D341Med (cell line): ENCODE data around the gene MED4.
"Not testable (repeated sequence)": the region's sequence is repeated elsewhere in the genome, so short reads cannot be mapped to it uniquely, and the experiment has no call there.

ENCODE experiments used
- DNase-seq: peaks from one replicate; pipeline ENCODE4 v3.0.0; 2012; ENCODE audit warnings: low spot score

Gene MED4

DNA sequence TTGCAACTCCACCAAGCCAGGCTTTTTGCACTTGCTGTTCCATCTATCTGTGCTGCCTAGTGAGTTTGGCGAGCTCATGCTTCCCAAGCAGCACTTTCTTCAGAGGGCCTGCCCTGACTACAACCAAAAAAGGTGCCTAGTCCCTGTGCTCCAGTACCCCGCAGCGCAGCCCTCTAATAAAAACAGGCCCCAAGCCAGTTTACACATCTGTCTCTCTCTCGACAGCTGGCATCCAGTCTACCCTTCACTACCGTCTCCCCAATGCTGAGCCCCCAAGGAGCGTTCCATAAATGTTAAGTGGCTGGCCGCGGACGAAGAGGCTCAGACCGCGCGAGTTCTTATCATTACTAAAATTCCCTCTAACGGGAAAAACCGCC is 512 bp downstream of the MED4 start:
- DNase-seq = no peak

GRCh38 chr13:48093588-48093987 is 1.3 kb downstream of the MED4 start:
- DNase-seq = no peak

DNA sequence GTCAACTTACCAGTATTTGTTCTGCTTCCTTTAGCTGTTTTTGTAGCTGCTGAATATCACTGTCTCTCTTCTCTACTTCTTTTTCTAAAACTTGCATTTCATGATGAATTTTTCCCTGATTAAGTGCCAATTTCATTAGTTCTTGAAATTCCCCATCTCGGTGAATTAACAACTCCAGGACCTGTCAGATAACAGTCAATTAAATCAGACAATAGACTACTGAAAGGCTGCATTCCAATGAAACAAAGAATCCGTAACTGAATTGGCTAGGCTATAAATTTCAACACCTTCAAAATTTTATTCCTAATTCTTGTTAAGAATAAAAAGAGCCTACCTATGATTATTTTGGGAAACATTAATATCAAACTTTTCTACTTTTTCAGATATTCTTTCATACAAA is 8.6 kb downstream of the MED4 start:
- no peak for DNase-seq

DNA sequence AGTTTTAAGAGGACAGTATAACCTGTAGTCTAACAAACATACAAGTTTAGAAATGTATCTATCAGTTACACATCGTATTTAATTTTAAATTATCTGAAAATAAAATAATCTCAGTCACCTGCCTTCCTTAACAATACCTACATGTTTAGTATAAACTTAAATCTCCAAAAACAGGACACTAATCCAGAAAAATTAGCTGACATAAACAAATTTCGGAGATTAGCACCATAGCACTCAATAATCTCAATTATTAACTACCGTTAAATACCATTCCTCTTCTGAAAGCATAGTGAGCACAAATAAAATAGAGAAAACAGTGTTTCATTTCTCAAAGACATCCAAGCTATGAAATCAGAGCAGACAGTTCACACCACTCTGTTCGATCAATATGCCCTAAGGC is 13.2 kb downstream of the MED4 start:
- DNase-seq = no peak

DNA sequence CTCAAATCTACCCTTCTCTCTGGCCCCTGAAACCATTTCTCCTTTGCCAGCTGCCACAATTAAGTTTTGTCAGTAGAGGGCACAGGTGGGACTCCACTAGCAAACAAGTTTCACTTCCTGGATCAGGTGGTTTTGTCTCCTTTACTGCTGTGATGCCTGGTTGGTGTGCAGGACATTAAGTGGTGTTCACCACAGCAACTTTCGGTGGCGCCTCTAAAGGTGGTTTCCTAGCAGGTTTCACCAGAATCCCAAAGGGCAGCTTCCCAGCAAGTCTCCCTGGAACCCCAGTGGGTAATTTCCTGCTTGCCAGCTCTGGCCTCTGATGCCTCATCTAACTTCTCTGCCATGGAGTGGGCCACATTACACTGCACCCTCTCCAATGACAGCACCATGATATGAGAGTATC is 16.6 kb downstream of the MED4 start:
- DNase-seq = peak; percentile 36

DNA sequence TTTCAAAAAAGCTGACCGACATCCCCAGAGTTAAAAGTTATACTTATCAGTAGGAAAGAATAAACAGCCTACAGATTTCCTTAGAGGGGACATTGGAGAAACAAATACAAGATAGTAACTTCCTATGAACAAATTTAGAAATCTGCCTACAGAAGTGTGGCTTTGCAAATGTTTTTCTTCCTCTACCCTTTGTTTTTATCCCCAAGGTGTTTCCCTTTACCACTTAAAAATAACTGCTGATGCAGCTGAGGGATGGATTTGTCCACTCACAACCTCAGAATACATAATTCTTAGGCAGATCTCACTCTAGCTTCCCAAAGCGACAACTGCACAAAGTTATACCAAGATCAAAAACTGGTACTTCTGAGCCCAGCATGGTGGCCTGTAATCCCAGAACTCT is 20.9 kb downstream of the MED4 start:
- no peak for DNase-seq

DNA sequence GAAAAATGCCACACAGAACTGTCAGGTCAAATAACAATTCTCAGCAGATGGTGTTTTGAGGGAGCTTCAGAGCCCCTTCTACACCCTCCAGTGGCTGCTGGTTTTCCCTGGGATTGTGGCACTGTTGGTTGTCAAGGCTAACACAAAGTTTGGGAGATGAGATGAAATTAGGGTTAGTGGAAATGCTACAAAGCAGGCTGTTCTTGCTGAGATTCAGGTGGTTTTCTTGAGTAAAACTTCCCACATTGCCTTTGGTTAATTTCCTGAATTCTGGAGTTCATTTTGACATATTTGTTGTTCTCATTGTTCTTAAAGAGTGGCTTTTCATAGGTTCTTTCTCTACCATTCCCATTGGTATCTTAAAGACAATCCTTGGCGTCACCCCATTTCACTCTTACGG is 22.1 kb downstream of the MED4 start:
- DNase-seq = no peak

- DNase-seq = peak; percentile 81
Observed at GRCh38 chr13:48072304-48072703, 22.6 kb downstream of the MED4 start.

DNA sequence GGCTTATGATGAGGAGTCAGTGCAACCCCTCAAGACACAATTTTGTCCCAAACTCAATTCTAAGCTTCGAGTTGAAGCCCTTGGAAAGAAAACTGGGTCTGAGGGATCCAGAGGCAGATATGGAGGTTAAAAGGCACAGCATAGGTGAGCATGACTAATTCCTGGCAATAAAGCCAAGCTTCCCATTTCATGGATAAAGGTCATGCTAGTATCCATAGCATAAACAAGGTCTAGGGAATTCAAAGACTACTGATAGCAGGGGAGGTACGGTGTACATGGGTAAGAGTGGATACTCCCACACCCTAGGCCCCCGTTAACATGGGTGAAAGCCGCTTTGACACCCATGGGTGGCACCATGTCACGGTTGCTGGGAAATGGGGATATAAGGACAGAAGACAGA is 24.0 kb downstream of the MED4 start:
- no peak for DNase-seq

DNA sequence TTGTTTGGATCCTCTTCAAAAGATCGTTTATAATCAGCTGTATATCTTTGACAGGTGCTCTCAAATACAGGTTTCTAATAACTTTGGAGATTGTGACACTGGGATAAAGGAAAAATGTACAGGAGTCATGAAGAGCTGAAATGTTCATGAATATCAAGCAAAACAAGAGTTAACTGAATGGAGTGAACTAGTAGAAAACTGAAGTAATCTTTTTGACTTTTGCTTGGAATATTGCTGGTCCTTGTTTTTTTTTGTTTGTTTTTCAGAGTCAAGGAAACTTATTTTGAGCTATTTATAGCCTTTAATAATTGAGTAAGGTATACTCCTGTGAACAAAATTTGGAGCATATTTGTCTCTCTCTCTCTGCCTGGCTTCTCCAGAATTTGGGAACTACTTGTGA is 25.3 kb downstream of the MED4 start:
- DNase-seq = no peak

GRCh38 chr13:48068952-48069351 is 26.0 kb downstream of the MED4 start:
- no peak for DNase-seq

GRCh38 chr13:48068036-48068435 is 26.9 kb downstream of the MED4 start:
- DNase-seq = no peak

DNA sequence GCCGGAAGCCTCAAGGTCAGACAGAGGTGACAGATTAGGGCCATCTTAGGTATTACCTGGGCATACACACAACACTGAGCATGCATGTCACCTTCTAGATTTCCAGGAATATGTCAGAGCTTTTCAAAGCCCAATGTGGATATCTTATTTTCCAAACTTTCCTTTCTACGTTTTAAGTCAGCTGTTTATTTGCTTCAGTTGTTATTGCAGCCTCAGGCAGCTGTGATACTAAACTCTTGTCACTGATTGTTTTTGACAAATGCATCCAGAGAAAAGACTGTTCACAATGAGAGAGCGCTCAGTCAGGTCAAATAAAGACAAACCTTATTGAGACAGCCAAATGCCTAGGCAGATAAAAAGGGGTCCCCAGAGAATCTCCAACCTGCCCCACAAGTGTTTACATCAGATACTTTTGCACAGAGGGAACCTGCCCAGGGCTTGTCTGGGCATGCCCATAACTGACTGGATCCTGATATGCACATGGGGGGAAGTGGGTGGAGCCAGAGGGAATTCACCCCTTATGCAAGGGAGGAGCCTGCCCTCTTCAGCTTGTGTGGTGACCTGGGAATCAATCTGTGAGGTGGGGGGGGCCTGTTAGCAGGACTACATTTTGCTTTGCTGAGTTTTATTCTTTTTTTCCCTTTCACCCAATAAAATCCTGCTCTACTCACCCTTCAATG is 28.5 kb downstream of the MED4 start:
- peak; percentile 60 for DNase-seq

- not testable (repeated sequence) for DNase-seq
Observed at GRCh38 chr13:48059951-48060350, 35.0 kb downstream of the MED4 start.

DNA sequence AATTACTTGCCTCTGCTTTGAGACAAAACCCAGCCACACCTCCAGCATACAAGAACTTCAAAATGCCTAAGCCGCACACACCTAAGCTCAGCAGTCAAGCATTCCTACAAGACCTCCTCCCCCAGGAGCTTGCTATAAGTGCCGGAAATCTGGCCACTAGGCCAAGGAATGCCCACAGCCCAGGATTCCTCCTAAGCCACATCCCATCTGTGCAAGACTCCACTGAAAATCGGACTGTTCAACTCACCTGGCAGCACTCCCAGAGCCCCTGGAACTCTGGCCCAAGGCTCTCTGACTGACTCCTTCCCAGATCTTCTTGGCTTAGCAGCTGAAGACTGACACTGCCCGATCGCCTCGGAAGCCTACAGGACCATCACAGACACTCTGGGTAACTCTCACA is 36.4 kb downstream of the MED4 start:
- DNase-seq = not testable (repeated sequence)

DNA sequence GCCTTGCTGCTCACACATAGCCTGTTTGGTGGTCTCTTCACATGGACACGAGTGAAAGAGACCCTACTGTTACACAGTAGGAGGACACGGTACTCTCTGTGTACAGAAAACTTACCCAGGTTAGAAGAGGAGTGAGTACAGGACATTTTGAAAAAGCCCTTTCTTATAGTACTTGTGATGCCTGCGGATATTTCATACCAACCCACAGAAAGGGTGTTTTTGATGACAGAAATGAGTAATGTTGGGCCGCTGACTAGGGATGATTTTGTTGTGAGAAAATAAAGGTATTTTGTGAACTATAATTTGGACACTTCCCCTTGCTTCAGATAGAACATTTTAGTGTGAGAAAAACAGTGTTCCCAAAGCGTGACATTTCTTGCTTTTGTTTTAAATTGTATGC is 39.2 kb downstream of the MED4 start:
- DNase-seq = no peak

- DNase-seq = no peak
Observed at GRCh38 chr13:48054601-48055000, 40.3 kb downstream of the MED4 start.

DNA sequence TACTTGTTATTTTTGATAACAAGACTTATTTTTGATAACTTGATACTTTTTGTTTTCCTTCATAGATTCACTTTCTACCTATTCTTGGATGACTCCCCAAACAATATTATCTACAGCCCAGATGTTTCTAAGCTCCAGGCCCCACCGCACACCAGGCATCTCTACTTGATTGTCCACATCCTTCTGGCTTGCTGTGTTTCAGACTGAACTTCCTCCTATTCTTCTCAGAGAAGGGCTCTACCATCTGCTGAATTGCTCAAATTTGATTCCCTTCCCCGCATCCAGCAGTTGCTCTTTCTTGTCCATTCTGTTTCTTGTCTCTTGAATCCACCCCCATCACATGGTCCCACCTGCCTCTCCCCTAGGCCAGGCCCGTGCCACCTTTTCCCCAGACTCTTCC is 44.4 kb downstream of the MED4 start:
- no peak for DNase-seq

GRCh38 chr13:48043789-48044503 is 51.0 kb downstream of the MED4 start:
- no peak for DNase-seq

DNA sequence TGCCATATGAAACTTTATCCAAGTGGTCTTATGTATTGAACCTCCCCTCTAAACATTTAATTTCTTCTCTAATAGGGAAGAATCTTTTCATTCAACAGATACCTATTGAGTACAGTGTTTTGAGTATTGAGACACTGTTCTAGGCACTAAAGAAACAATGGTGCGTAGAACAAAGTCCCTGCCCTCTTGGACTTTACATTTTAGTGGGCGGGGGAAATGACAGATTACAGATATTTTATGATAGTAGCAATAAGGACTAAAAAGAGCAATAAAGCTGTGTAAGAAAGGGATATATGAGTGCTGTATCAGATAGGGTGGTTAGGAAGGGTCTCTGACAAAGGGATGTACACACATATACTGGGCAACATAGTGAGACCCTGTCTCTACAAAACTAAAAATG is 52.0 kb downstream of the MED4 start:
- no peak for DNase-seq

GRCh38 chr13:48040896-48041295 is 54.0 kb downstream of the MED4 start:
- no peak for DNase-seq

GRCh38 chr13:48040049-48040448 is 54.9 kb downstream of the MED4 start:
- no peak for DNase-seq

GRCh38 chr13:48038761-48039160 is 56.1 kb downstream of the MED4 start:
- no peak for DNase-seq
